GM12878 (cell line): ENCODE results near the gene AMN1. TPM values are rescaled to one million over a fixed set of nuclear protein-coding genes. Genes with fewer than 3 reads are reported as not detected.

Experiments
- ATAC-seq: fragments of 200-7000 bp; cut with Tn5 transposase; 3 replicates; pipeline ENCODE4 v1.9.1; 2020; ENCODE audit warnings: mild to moderate bottlenecking, moderate library complexity
- BruUV-seq: library from RNA; stranded (reverse); fragments of 400-500 nt; replicated peaks from 2 replicates; lab custom pipeline; 2021; lab: Mats Ljungman, UMichigan
- CTCF ChIA-PET: fragments of 300-600 bp; sonication (Branson Sonifier 250); formaldehyde crosslinking; extraction: SDS; loops from one replicate; lab custom pipeline; 2021; ENCODE audit warnings: inconsistent platforms; lab: Yijun Ruan, JAX
- POLR2A ChIA-PET: fragments of 350-600 bp; formaldehyde crosslinking; extraction: SDS; loops from one replicate; lab custom pipeline; 2021; ENCODE audit warnings: inconsistent platforms; lab: Charles Lee
- RAD21 ChIA-PET: fragments of 300-600 bp; sonication (Branson Sonifier 250); formaldehyde crosslinking; loops from one replicate; lab custom pipeline; 2023; ENCODE audit warnings: antibody characterized with exemption; ENCODE audit not compliant: unreplicated experiment; lab: Charles Lee
- SMC1A ChIA-PET: fragments of 300-600 bp; sonication (Branson Sonifier 250); formaldehyde crosslinking; loops from one replicate; lab custom pipeline; 2023; ENCODE audit not compliant: unreplicated experiment, uncharacterized antibody; lab: Charles Lee
- DNase-seq: peaks from one replicate; pipeline ENCODE4 v3.0.0-alpha.2; 2011; ENCODE audit warnings: low read depth, low spot score
- FAIRE-seq: peaks from 3 replicates; lab custom pipeline; 2011; peaks lifted over from hg19 to GRCh38; lab: Jason Lieb, UNC
- H2AFZ ChIP-seq: 2 replicates; pipeline ENCODE4 v1.6.0; 2011; ENCODE audit warnings: low read depth, low read length, control low read depth; ENCODE audit not compliant: control insufficient read depth
- H3K27ac ChIP-seq: 2 replicates; pipeline ENCODE4 v1.5.1; 2011; ENCODE audit warnings: control low read depth; ENCODE audit not compliant: control insufficient read depth, insufficient read depth
- H3K27me3 ChIP-seq, 2 experiments: replicated peaks in 1 of 2; 2 replicates each; pipeline versions ENCODE4 v1.6.0 to v1.6.1; 2011; ENCODE audit warnings: low read length in 1 of 2; ENCODE audit not compliant: control insufficient read depth in 2 of 2, insufficient read depth in 2 of 2
- H3K36me3 ChIP-seq, 2 experiments: 2 replicates each; pipeline ENCODE4 v1.5.1; 2011; ENCODE audit warnings: low read length in 1 of 2; ENCODE audit not compliant: control insufficient read depth in 2 of 2, insufficient read depth in 2 of 2
- H3K4me1 ChIP-seq: 2 replicates; pipeline ENCODE4 v1.6.1; 2011; ENCODE audit warnings: mild to moderate bottlenecking, low read length, moderate library complexity, mixed read lengths; ENCODE audit not compliant: control insufficient read depth, insufficient read depth
- H3K4me2 ChIP-seq: 2 replicates; pipeline ENCODE4 v1.6.0; 2011; ENCODE audit warnings: control low read depth; ENCODE audit not compliant: control insufficient read depth, insufficient read depth
- H3K4me3 ChIP-seq: fragments of 200-600 bp; sonication (generic); 2 replicates; pipeline ENCODE4 v1.5.1; 2016
- H3K79me2 ChIP-seq: 2 replicates; pipeline ENCODE4 v1.6.0; 2011; ENCODE audit warnings: low read length; ENCODE audit not compliant: control insufficient read depth, insufficient read depth
- H3K9ac ChIP-seq: 2 replicates; pipeline ENCODE4 v1.8.0; 2011; ENCODE audit warnings: low read length, control low read depth, mixed read lengths; ENCODE audit not compliant: control insufficient read depth, insufficient read depth
- H3K9me3 ChIP-seq: replicated peaks from 3 replicates; pipeline ENCODE4 v1.5.1; 2011; ENCODE audit warnings: mild to moderate bottlenecking, low read length; ENCODE audit not compliant: control insufficient read depth, insufficient read depth
- H4K20me1 ChIP-seq: 2 replicates; pipeline ENCODE4 v1.6.0; 2011; ENCODE audit not compliant: control insufficient read depth, insufficient read depth
- ATF3 ChIP-seq: IDR thresholded peaks from 2 replicates; pipeline ENCODE4 v1.6.1; 2011; ENCODE audit warnings: low read depth, mild to moderate bottlenecking, low read length, moderate library complexity, borderline replicate concordance; ENCODE audit errors: extremely low read depth
- CHD1 ChIP-seq: IDR thresholded peaks from 2 replicates; pipeline ENCODE4 v1.6.1; 2012; ENCODE audit warnings: low read depth, low read length, improper control_type of control experiment
- POLR2AphosphoS2 ChIP-seq: IDR thresholded peaks from 2 replicates; pipeline ENCODE4 v1.6.1; 2011; ENCODE audit warnings: low read depth, mild to moderate bottlenecking, low read length, improper control_type of control experiment, moderate library complexity
- POLR2AphosphoS5 ChIP-seq: IDR thresholded peaks from 2 replicates; pipeline ENCODE4 v1.6.1; 2011; ENCODE audit warnings: mild to moderate bottlenecking, low read length, inconsistent platforms
- RAD21 ChIP-seq: IDR thresholded peaks from 2 replicates; pipeline ENCODE4 v1.6.1; 2011; ENCODE audit warnings: mild to moderate bottlenecking, low read depth, low read length, moderate library complexity; ENCODE audit not compliant: insufficient read depth
- RCOR1 ChIP-seq: conservative IDR thresholded peaks from 2 replicates; pipeline ENCODE4 v1.6.1; 2012; ENCODE audit warnings: low read depth, low read length, improper control_type of control experiment
- TCF3 ChIP-seq: IDR thresholded peaks from 2 replicates; pipeline ENCODE4 v1.6.1; 2012; ENCODE audit warnings: low read depth, mild to moderate bottlenecking, low read length, borderline replicate concordance; ENCODE audit not compliant: insufficient read depth
- ZBTB4 ChIP-seq: fragments of 450-650 bp; formaldehyde crosslinking; IDR thresholded peaks from 2 replicates; pipeline ENCODE4 v1.4.0; 2022; ENCODE audit warnings: mild to moderate bottlenecking, moderate library complexity
- ZNF274 ChIP-seq: IDR thresholded peaks from one replicate; pipeline ENCODE4 v1.8.0; 2011; ENCODE audit not compliant: insufficient read length, insufficient read depth
- WGBS: methylation state at CpG from one replicate; pipeline ENCODE4 v1.1.6; 2016; ENCODE audit warnings: low lambda C conversion rate; ENCODE audit not compliant: insufficient replicate concordance, insufficient coverage; ENCODE audit errors: missing lambda C conversion rate; 5-methylcytosine and 5-hydroxymethylcytosine counted together
- in situ Hi-C: fragments of 300-500 bp; cut with MboI; formaldehyde crosslinking; loops from 9 replicates; pipeline ENCODE4 v1.14.3; 2018; ENCODE audit warnings: mixed read lengths
- intact Hi-C: fragments of 100-400 bp; cut with micrococcal nuclease; formaldehyde crosslinking; loops from one replicate; pipeline ENCODE4 v1.14.2; 2022; ENCODE audit not compliant: unreplicated experiment
- polyA plus RNA-seq, 11 experiments: library from polyadenylated mRNA; depleted of rRNA in 4 of 11; unstranded in 6 of 11; stranded (reverse) in 5 of 11; fragments of >200 nt; fragmentation: Nextera tagmentation in 4 of 11; fragmentation: Illumina TruSeq in 1 of 11; extraction: Ambion mirVana in 4 of 11; extraction: Trizol in 1 of 11; gene quantifications; 1 replicate in 1 of 11; 2 replicates in 10 of 11; pipeline versions ENCODE4 v1.2.1 to v1.2.3, GENCODE V29; 2011 to 2016; ENCODE audit warnings: inconsistent platforms in 2 of 11, missing spikeins in 2 of 11, low read depth in 1 of 11
- total RNA-seq, 4 experiments: library from RNA; depleted of rRNA in 3 of 4; stranded (reverse); fragments of >200 nt in 3 of 4; fragmentation: Illumina TruSeq in 1 of 4; extraction: Trizol in 1 of 4; gene quantifications; 2 replicates each; pipeline versions ENCODE4 v1.2.1 to v1.2.3, GENCODE V29; 2013 to 2021
- TF ChIP-seq, protein P1 (sequence below): fragments of 450-650 bp; IDR thresholded peaks from 2 replicates; pipeline ENCODE4 v1.6.1; 2017; ENCODE audit warnings: mild to moderate bottlenecking, moderate library complexity
- TF ChIP-seq, protein P2 (sequence below): IDR thresholded peaks from 2 replicates; pipeline ENCODE4 v1.6.1; 2011; ENCODE audit warnings: borderline replicate concordance, low read depth, mild to moderate bottlenecking, moderate library complexity, mixed read lengths, low read length; ENCODE audit not compliant: insufficient read depth; ENCODE audit errors: extremely low read length
- TF ChIP-seq, protein P3 (sequence below): IDR thresholded peaks from 2 replicates; pipeline ENCODE4 v1.6.1; 2012; ENCODE audit warnings: low read depth, low read length, improper control_type of control experiment

The AMN1 gene
- total and polyA plus RNA-seq, 10 of the 15 experiments (the other 5 are each of a cell fraction or from before 2014, with no cell fraction given), result 5.4 to 19.3 (median 9.3) TPM

DNA sequence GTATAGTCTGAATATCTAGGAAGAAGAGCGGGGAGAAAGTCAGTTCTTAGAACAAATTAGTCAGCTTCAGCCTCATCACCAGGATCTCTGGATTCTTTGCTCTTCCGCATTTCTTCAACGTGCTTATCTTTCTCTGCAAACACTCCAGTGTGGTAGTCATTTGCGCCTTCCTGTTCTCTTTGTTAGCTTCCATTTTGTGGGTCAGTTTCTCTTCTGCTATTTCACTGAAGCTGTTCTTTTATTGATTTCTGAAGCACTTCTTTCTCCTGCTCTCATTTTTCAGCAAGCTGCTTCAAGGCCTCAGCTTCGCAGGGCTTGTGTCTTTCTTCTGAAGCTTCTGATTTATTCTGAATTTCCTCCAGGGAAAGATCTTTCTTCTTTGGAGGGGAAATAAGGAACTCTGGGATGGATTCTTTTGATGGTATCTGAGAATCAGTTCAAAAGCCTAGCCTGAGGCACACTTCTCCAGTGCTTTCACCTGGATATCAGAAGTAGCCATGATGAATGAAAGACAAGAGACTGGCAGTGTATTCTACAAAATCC, 13.5 kb downstream of the AMN1 start:
- peak; percentile 95 for ATAC-seq
- peaks cover 10% of the 10 kb centered on the region for H3K4me1 ChIP-seq
- H3K4me2 ChIP-seq, result peak overlapping the region; percentile 77
- peak overlapping the region; percentile 54; the same call in 1 of the 2 replicates for H3K4me3 ChIP-seq
- peak overlapping the region; percentile 99 for H2AFZ ChIP-seq
- SMC1A ChIA-PET, result interaction anchor here (0.9 to 3.4 kb wide), 29 partner anchors 8 to 597 kb away, joined by 3 to 33 read pairs (median 6); partner anchors contain the start of genes AMN1 and ETFBKMT
- no peaks in the 10 kb centered on the region for H3K27me3 ChIP-seq
- no peaks in the 10 kb centered on the region for H4K20me1 ChIP-seq
- CTCF ChIA-PET, result interaction anchor here (0.5 to 1.6 kb wide), 12 partner anchors 10 to 214 kb away, joined by 3 to 12 read pairs (median 4); no protein-coding TSS in a partner anchor
- H3K27ac ChIP-seq, result peak overlapping the region; percentile 90
- WGBS, result 3% methylated on average over 5 of the region's 5 CpGs
- intact Hi-C loops, result no loop called here
- H3K79me2 ChIP-seq, result no peaks in the 10 kb centered on the region
- BruUV-seq, result no TSS peak
- in situ Hi-C loops, result no loop called here
- DNase-seq, result peak; percentile 77
- FAIRE-seq, result peak; percentile 81
- H3K36me3 ChIP-seq, result no peaks in the 10 kb centered on the region
- POLR2A ChIA-PET, result interaction anchor here (0.8 to 2.9 kb wide), 9 partner anchors 10 to 244 kb away, joined by 3 to 14 read pairs (median 6); partner anchors contain the start of genes AMN1 and RESF1
- peaks cover 6% of the 10 kb centered on the region for H3K9me3 ChIP-seq
- H3K9ac ChIP-seq, result peak overlapping the region; percentile 79
- RAD21 ChIA-PET, result interaction anchor here (0.6 to 5.2 kb wide), 19 partner anchors 9 to 597 kb away, joined by 3 to 30 read pairs (median 5); partner anchors contain the start of gene AMN1
- TF ChIP-seq TCF3 (no peak), ZBTB4 (CRISPR knock-in tag) (no peak), POLR2AphosphoS2 (no peak), RCOR1 (no peak), ZNF274 (no peak), CHD1 (no peak), RAD21 (peak; percentile 13), ATF3 (no peak), POLR2AphosphoS5 (peak; percentile 77)
- TF ChIP-seq, protein P1, sequence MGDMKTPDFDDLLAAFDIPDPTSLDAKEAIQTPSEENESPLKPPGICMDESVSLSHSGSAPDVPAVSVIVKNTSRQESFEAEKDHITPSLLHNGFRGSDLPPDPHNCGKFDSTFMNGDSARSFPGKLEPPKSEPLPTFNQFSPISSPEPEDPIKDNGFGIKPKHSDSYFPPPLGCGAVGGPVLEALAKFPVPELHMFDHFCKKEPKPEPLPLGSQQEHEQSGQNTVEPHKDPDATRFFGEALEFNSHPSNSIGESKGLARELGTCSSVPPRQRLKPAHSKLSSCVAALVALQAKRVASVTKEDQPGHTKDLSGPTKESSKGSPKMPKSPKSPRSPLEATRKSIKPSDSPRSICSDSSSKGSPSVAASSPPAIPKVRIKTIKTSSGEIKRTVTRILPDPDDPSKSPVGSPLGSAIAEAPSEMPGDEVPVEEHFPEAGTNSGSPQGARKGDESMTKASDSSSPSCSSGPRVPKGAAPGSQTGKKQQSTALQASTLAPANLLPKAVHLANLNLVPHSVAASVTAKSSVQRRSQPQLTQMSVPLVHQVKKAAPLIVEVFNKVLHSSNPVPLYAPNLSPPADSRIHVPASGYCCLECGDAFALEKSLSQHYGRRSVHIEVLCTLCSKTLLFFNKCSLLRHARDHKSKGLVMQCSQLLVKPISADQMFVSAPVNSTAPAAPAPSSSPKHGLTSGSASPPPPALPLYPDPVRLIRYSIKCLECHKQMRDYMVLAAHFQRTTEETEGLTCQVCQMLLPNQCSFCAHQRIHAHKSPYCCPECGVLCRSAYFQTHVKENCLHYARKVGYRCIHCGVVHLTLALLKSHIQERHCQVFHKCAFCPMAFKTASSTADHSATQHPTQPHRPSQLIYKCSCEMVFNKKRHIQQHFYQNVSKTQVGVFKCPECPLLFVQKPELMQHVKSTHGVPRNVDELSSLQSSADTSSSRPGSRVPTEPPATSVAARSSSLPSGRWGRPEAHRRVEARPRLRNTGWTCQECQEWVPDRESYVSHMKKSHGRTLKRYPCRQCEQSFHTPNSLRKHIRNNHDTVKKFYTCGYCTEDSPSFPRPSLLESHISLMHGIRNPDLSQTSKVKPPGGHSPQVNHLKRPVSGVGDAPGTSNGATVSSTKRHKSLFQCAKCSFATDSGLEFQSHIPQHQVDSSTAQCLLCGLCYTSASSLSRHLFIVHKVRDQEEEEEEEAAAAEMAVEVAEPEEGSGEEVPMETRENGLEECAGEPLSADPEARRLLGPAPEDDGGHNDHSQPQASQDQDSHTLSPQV, result no peak; the same call in 1 of the 2 replicates
- TF ChIP-seq, protein P2, sequence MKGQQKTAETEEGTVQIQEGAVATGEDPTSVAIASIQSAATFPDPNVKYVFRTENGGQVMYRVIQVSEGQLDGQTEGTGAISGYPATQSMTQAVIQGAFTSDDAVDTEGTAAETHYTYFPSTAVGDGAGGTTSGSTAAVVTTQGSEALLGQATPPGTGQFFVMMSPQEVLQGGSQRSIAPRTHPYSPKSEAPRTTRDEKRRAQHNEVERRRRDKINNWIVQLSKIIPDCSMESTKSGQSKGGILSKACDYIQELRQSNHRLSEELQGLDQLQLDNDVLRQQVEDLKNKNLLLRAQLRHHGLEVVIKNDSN, result no peak
- TF ChIP-seq, protein P3, sequence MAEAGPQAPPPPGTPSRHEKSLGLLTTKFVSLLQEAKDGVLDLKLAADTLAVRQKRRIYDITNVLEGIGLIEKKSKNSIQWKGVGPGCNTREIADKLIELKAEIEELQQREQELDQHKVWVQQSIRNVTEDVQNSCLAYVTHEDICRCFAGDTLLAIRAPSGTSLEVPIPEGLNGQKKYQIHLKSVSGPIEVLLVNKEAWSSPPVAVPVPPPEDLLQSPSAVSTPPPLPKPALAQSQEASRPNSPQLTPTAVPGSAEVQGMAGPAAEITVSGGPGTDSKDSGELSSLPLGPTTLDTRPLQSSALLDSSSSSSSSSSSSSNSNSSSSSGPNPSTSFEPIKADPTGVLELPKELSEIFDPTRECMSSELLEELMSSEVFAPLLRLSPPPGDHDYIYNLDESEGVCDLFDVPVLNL, result no peak
